Iris pigment epithelial cell (primary cell): Measurements from ENCODE around the gene ALAS2.
"Not testable (repeated sequence)": the region's sequence is repeated elsewhere in the genome, so short reads cannot be mapped to it uniquely, and the experiment has no call there.

Source experiments
- DNase-seq: peaks from one replicate; pipeline ENCODE4 v3.0.0-alpha.2; 2011; ENCODE audit warnings: low read depth

ALAS2 gene

GRCh38 chrX:55005256-55005655 is 25.5 kb downstream of the ALAS2 start:
- DNase-seq = no peak

DNA sequence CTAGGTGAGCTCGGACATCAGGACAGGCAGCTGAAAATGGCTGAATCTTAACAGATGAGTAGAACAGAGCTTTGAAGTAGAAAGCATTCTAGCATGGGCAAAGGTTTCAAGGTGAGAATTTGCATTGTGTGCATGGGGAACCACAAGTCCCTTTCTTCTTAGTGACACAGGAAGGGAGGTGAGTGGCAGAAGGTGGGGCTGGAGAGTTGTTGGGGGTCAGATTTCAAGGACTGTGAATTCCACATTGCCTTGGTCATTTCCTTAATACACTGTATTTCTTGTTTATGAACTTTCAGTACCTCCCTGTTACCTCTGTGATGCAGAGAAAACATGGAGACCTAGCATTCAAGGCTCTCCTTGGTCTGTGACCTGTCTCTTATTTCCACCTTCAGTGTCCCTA is 26.5 kb downstream of the ALAS2 start:
- no peak for DNase-seq

DNA sequence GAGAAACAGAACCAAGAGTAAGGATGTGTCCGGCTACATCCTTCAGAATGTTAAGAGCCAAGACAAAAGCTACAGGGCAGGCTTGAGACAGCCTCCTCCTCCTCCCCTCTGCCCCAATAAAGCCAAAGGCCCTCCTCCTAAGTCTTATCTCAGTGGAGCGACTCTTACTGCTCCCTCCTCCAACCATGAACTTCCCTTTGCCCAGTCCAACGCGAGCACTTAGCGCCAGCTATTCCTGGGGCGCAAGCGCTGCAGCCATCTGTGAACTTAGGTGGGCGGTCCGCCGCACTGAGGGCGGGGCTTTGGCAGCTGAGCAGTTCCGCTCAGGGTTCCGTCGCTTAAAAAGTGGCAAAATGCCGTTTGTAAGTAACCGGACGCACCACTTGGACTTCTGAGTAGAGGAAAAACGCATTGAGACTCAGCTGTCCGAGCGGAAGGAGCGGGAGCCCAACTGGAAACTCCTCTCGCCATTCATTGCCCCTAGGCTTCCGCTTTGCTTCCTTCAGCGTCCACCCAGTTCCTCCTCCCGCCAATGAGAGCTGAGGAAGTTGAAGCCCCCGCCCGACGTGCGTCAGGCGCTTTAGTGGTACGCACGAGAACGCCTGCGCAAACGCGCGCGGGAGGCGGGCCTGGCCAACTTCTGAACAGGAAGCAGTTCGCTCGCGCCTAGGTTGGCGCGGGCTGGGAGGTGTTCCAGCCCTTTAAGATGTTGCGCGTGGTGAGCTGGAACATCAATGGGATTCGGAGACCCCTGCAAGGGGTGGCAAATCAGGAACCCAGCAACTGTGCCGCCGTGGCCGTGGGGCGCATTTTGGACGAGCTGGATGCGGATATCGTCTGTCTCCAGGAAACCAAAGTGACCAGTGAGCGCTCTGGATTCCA is 30.8 kb downstream of the ALAS2 start, which contains the start of gene APEX2:
Gene APEX2, plus strand, starts transcription at position 647 of the 882 bp plus-strand sequence. Its CDS starts 60 bp downstream, at position 707.
- peak; percentile 94 for DNase-seq

DNA sequence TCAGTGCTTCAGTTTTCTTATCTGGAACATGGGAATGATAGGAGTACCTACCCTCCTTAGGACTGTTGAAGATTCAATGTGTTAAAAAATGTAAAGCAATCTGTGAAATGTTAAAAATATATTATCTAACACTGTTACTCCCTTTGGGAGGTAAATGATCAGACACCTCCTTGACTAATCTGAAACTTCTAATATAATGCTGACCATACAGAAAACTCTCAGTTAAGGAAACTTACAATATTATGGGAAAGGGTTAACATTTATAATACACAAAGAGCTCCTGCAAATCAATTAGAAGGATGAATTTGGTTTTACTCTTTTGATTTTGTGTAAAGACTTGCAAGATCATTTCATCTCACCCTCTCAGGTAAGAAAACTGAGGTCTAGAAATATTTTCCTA is 35.2 kb downstream of the ALAS2 start:
- DNase-seq = no peak

DNA sequence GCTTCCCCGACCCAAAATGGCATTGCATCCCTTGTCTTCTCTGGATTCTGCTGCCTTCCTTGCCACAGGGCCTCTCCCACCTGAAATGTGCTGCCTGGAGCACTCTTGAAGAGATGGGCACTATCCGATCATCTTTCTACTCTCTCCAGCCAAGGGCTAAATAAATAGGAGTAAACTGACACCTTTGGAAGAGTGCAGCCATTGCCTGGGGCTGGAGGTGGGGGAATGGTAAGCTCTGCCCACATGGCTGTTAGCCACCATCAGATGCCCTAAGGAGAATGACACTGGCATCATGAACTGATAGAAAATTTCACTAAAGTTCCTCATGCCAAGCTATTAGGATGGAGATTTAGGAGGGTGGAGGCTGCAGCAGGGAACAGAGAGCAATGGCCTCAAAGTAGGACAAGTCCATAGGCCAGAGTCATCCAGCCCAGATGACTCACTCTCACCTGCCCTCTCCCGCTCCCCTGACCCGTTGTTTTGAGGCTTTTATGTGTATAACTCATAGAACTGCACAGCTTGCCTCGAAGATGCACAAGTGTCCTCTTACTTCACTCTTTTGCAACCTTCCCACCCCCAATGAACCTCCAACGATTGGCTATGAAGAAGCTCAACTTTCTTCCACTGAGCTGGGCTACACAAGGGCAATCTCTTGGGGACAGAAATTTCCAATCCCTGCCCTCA is 36.0 kb downstream of the ALAS2 start:
- no peak for DNase-seq

DNA sequence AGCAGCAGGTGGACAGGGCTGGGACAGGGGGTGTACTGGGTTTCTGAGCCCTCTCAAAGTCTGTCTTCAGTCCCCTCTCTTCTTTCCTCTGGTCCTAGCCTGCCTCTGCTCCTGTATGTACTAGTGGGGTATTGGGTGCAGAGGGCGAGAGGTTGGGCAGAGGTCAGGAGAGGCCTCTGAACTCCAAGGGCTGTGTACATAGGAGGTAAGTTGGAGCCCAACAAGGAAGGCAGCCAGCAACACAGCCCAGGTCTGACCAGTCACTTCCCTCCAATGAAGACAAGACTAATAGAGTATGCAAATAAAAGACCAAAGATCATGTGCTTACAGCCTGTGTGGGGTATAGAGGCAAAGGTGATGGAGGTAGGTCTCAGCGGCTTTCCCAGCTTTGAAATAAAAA is 36.7 kb downstream of the ALAS2 start, which contains the start of gene PFKFB1:
Gene PFKFB1, minus strand, starts transcription at position 90 of the 400 bp plus-strand sequence. CDS start 181 bp downstream, outside the sequence.
- no peak for DNase-seq

DNA sequence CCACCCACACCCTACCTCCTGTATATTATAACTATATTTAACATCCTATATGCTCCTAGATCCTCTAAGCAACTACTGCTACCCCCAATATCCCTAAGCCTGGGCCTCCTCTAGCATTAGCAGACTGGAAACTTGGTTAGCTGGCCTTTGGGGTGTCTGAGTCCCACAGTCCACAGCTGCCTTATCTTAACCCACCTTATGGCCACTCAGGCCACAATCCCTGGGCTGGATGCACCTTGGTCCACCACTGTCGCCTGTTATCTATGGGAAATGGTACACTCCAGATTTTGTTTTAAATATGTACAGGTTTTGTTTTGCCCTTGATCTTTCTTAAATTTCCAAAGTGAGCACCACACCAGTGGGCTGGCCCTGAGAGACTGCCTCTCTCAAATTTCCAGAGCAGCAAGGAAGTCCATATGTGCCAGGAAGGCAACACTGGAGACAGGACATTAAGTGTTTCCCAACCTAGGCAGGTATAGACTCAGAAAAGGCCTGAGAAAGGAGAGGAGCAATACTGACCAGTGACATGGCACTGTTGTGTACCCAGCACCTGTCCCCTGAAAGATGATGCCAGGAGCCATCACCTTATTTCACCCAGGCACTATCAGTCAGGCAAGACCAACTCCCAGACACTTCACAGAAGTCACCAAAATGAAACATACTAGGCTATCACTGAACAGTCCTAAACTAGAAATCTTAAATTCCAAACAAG is 37.7 kb downstream of the ALAS2 start:
- DNase-seq = no peak

GRCh38 chrX:54991706-54992105 is 39.1 kb downstream of the ALAS2 start:
- DNase-seq = no peak

GRCh38 chrX:54983306-54983705 is 47.5 kb downstream of the ALAS2 start:
- DNase-seq = not testable (repeated sequence)

DNA sequence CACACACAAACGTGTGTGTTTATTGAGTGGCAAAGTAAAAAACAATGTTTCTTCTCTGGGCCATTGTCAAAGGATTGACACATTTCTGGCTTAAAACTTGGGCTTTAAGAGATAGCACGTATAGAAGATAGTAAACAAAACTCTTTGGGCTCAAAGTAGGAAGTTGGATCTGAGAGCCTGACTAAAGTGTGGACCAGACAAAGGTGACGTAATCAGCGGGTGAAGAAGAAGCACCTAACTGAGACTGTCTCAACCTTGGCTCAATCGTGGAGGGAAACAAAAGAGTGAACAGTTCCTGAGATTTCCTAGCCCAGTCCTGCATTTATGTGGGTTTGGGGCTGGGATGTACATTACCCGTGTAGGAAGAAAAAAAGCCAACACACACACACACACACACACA is 50.4 kb downstream of the ALAS2 start:
- no peak for DNase-seq

- no peak for DNase-seq
Observed at GRCh38 chrX:54979432-54979831, 51.3 kb downstream of the ALAS2 start.

DNA sequence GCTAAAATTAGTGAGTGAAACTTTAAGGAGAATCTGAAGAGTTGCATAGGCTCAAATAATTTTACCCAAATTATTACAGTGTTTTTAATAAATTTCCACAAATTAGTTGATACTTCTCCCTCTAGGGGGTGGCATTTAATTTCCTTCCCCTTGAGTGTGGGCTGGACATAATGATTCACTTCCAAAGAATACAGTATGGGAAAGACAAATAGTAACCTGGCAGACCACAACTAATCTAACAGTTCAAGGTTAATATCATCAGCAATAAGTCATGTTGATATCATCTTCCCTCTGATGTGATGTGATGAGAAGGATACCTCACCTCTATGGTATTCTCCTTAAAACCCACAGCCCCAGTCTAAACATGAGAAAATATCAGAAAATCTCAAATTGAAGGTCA is 52.3 kb downstream of the ALAS2 start:
- DNase-seq = peak; percentile 43

DNA sequence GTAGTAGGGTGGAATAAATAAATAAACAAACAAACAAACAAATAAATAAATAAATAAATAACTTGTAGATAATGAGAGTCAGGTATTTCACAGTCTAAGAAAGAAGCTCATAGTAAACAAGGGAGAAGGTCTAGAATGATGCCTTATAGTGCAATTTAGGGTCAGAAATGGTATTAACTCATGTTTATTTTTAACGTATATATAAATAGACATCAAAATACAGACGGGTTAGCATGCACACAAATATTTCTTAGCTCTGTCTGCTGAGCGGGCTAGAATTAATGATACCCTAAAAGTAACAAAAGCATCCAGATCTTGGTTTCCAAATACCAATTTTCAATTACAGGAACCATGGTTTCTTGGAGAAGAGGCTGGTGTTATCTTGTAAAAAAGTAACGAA is 53.4 kb downstream of the ALAS2 start:
- no peak for DNase-seq

DNA sequence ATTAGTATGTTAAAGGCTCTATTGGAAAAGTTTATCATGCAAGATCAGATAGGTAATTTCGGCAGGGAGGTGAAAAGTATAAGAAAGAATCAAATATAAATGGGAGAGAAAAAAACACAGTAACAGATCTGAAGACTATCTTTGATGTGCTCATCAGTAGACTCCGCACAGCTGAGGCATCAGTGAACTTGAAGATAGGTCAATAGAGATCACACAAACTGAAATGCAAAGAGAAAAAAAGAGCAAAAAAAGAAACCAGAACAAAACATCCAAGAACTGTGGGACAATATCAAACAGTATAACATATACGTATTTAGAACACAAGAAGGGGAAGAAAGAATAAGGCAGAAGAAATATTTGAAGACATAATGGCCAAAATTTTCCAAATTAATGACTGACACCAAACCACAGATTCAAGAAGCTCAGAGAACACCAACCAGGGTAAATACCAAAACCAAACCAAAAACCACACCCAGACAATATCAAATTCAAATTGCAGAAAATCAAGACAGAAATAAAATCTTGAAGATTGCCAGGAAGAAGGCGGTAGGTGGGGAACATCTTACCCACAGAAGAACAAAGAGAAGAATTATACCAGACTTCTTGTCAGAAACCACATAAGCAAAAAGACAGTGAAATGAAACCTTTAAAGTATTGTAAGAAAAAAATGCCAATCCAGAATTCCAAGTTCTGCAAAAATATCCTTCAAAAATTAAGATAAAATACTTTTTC is 65.8 kb downstream of the ALAS2 start:
- DNase-seq = no peak

DNA sequence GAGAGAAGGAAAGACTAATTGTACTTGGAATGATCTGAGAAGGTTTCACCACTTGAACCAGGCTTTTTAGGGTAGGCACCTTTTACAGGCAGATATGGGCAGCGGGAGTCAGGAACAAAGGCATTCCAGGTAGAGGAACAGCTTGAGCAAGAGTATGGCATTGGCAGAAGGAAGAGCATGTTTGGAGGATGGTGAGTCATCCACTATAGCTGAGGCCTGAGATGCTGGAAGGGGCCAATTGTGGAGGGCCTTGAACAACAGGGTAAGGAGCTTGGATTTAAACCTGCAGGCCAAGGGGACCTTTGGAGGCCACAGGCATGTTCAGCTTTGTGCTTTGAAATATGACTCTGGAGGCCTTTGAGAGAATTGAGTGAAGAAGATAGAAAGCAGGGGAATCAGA is 69.0 kb downstream of the ALAS2 start:
- no peak for DNase-seq
